Activated gamma-delta T cell treated with anti-CD3 and anti-CD28 coated beads, Interleukin-2, amount 50 U/mL, for 16 hours (primary cell): ENCODE results near the gene ARID1B.

Source experiments
- DNase-seq: peaks from one replicate; pipeline ENCODE4 v3.0.0-alpha.2; 2020; ENCODE audit warnings: low read depth

The ARID1B gene

DNA sequence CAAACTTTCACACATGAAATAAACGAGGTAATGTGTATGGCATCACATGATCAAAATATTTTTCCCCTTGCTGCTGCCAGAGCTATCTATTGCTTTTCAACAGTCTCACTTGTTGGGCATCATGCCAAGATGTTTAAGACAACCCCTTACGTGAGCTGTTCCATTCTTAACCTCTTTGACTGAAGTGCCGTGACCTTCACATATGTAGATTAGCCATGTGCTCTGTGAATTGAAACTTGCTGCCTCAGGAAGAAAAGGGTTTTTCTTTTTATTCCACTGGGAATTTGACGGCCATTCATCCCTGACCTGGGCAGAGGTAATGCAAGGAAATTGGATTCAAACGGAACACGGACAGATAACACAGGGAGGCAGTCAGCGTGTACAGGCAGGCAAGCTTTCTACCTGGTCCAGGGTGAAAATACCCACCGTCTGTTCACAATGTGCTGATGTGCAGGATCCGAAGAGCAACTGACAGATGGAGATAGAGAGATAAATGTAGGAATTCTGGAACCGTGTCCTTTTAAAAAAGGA is 14.2 kb downstream of the ARID1B start:
- no peak for DNase-seq

DNA sequence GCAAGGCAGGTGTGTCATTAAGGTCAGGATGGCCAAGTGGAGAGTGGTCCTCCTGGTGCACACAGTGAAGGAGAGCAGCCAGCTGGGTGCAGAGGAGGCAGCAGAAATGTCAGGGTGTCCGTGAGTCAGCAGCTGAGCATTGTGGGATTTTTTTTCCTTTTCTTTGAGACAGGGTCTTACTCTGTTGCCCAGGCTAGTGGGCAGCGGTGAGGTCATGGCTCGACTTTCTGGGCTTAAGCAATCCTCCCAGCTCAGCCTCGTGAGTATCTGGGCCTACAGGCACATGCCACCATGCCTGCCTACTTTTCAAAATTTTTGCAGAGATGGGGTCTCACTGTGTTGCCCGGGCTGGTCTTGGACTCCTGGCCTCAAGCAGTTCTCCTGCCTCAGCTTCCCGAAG is 16.0 kb downstream of the ARID1B start:
- DNase-seq = no peak

DNA sequence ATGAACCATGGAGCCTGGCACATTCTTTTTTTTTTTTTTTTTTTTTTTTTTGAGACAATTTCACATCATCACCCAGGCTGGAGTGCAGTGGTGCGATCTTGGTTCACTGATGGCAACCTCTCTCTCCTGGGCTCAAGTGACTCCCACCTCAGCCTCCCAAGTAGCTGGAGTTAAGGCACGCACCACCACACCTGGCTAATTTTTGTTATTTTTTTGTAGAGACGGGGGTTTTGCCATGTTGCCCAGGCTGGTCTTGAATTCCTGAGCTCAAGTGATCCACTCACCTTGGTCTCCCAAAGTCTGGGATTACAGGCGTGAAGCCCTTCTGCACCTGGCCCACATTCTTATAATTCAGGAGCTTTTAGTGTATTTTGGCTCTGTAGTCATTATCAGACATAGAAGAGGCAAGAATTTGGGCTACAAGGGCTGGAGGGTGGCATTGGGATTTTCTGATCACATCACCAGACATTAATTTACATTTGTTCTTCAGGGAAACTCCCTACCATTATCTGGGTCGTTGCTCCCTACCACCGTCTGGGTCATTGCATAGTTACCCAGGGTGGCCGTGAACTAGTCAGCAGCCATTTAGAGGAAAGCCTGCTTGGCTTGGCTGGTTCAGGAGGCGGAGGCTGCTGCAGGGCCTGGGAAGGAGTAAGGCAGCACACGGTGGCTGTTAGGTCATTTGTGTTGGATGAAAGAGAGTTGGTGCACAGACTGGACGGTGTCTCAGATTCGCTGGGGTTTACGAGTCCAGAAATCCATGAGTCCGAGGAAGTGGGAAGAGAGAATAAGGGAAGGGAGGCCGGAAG is 17.6 kb downstream of the ARID1B start:
- DNase-seq = no peak

DNA sequence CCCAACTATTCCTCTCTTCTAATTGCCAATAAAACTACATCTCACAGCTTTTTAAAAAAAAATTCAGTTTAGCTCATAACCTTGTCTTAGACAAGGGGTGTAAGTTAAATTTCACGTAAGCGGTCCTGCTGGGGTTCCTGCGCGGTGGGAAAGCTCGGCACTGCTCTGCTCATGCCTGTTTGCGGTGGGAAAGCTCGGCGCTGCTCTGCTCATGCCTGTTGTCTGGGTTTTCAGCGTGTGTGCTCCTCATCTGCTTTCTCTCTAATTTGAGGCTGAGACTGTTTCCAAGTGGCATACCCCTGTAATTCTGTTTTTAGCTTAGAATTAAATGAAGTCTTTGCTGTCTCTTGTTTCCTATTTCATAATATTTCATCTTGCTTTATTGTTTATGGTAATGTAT is 18.6 kb downstream of the ARID1B start:
- no peak for DNase-seq

DNA sequence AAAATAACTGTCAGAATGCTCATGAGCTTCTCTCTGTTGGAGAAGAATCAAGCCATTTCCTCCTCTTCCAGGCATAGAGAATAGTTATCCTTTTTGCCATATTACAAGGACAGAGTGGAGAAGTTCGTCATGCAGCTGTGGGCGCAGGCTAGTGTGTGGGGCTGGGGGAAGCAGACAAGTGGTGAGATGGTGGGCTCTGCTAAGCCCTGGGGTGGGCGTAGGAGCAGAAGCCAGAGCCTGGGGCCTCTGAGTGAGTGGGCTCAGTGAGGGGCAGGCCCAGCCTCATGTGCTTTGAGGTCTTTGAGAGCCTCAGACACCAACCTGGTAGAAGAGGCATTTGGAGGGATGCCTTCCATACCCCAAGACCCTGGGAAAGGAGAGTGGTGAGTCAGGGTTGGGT is 19.4 kb downstream of the ARID1B start:
- no peak for DNase-seq

DNA sequence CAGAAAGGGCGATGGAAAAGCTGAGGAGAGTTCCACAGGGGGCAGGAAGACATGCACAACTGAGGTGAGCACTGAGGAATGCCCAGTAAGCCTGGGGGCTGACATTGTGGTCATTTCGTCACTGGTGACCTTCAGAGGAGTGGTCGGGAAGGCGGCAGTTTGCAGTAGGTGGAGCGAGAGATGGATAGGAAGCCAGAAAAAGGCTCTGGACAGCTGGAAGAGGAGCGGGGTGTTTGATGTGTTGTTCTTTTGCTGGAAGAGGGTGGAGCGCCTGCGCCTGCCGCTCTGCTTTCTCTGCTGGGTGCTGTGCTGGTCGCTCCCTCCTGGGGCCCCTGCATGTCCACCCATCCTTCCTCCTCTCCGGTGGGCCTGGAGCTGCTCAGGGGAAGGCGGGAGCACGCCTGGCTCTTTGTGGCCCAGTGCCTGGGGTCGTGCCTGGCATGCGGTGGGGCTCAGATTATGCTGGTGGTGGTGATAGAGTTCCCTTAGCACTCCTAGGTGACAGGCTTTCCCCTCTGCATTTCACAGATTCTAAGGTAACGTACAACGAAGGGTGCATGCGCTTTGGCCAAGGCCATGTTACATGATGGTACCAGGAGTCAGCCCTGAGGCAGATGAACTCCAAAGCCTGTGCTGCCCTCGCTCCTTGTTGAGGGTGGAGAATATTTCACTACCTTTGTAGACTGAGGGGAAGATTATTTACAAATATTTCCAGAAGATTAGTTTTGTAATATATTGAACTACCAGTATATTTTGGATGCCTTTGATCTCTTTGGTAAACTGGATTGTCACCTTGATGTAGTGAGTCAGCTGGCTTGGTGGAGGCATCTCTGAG is 20.9 kb downstream of the ARID1B start:
- DNase-seq = no peak

DNA sequence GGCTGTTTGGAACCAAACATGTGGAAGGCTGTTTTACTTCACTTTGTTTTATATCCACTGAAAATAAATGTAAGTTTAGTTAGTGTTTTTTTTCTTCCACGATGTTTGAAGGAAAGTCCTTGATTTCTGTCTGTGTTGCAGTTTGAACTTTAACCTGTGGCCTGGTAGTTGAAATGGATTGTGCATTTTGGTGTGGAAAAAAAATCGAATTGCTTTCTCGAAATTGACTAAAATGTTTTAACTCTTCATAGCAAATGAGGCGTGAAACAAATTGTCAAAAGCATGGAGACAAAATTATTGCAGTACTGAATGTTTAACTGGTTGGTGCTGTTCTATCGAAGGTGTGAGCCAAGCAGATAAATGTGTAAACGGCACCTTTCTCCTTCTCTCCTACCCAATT is 24.5 kb downstream of the ARID1B start:
- no peak for DNase-seq

DNA sequence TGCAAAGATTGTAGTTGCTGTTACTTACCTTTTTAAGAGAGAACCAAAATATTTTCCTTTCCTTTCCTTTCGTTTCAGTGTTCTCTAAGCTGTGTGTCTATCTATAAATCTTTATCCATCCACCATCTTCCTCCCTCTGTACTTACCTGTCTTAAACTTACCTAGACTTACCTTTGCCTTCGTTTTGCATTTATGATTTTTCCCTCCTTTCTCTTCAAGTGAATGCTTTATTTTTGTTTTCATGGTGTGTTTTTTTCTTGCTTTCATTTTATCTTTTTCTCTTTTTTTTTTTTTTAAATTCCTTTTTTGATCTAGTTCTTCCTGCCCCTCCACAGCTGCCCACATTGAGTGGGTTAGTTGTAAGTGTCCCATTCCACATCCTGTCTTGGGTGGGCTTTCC is 26.2 kb downstream of the ARID1B start:
- no peak for DNase-seq

DNA sequence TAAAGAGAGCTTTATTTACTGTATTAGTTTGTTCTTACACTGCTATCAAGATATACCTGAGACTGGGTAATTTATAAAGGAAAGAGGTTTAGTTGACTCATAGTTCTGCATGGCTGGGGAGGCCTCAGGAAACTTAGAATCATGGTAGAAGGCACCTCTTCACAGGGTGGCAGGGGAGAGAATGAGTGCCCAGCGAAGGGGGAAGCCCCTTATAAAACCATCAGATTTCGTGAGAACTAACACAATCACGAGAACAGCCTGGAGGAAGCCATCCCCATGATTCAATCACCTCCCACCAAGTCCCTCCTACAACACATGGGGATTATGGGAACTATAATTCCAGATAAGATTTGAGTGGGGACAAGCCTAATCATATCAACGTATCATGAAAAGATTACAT is 27.2 kb downstream of the ARID1B start:
- no peak for DNase-seq

DNA sequence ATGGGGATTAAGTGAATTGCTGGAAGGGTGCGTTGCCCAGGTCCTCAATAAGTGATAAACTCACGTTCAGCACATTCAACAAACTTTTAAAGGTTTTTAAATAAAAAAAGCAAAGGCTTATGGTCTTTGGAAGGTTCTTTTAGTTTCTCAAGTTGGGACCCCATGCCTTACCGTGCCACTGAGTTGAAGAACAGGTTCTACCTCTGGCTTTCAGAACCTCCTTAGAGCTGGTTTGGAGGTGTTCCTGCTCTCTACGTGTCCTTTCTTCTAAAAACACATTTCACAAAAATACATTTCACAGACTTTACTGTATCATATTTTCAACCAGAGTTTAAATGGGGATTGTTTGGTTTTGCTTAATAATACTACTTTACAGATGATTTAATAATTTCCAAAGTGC is 29.0 kb downstream of the ARID1B start:
- DNase-seq = no peak

DNA sequence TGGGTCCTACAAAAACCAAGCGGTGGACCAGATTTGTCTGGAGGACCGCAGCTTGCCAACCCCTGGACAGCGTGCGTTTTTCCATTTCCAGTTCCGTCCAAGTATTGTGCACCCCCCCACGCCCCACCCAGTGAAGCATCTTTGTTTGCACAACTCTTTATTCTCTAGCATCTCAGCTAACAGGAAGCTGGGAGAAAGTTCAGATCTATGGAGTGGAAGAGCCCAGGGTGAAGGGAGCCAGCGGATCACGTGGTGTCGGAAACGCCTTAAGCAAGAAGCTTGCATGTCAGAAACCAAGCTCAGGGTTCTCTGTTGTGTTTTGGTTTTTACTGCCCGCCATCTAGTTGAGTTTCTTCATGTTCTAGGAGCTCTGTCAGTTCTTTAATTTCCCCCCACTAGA is 29.9 kb downstream of the ARID1B start:
- no peak for DNase-seq

DNA sequence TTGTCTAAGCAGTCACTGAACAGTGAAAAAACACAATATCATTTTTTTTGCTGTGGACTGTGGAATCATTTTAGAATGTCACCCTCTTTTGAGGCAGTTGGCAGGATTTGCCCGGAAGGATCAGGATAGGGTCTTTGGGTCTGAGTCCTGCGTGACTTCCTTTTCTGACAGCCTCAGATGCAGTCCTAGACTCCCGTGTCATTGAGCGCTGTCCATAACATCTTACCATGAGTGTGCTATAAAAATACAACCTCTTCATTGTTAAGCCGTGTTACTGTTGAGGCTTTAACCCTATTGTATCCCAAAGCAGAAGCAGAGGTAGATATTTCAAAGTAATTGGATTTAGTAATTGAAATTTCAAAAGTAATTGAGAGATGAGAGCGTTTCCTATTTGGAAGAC is 30.6 kb downstream of the ARID1B start:
- DNase-seq = no peak

DNA sequence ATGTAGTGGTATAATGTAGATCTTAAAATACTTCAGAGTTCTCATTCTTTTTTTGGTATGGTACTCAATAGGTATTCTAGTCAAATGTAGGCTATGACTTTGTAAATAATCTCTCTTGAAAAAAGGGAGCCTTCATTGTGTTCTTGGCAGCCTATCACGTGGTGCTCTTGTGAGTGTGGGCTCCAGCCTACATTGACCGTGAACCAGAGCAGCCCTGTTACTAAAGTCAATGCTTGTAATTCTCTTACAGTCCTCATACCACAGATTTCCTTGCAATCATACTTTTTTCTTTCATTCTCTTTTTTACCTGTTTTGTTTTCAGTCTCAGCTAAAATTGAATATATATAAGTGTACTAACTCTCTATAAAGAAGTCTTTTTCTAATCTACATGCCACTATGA is 31.1 kb downstream of the ARID1B start:
- no peak for DNase-seq

DNA sequence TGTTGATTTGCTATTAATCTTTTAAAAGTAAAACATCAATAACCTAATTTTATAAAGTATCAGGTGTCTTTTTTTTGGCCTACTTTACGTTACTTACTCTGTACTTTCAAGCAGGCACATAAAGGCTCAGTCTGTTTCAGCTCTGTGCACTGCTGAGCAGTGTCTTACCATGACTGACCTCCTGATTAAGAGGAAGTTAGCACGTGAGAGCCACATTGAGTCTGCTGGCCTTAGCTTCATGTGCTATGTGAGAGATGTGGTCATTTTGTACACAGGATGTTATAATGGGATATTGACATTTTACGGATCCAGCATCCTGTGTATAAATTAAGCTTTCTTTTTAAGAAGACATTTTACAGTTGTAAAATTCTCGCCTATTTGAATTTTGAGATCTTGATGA is 31.9 kb downstream of the ARID1B start:
- no peak for DNase-seq

DNA sequence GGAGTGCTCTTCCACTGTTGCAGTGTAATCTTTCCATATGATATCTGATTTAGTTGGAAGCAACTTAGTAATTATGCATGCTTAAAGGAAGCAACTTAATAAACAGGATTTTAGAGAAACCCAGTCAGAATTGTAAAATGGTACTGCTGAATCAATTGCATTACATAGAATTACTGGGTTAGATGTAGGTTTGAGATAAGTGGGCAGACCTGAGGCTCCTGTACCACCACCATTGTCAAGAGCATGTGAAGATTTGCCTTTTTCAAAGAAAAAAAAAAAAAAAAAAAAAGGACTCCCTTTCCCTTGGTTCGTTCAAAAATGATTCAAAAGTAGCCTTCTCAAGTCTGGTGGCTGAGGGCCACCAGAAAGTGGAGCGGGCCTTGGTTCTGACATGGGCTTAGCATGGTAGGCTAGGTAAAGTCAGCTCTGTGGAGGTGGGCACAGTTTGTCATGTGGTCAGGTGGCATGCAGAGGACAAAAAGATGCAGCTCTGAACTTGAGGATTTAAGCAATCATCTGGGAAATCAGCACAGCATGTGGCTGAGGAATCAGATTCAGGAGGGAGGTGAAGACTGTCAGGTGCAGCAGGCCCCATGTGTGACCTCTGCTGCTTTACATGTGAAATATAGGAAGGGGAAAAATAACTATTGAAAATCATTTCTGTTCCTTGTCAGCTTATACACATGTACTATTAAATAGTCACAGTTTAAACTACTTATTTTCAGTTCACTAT is 32.4 kb downstream of the ARID1B start:
- no peak for DNase-seq

DNA sequence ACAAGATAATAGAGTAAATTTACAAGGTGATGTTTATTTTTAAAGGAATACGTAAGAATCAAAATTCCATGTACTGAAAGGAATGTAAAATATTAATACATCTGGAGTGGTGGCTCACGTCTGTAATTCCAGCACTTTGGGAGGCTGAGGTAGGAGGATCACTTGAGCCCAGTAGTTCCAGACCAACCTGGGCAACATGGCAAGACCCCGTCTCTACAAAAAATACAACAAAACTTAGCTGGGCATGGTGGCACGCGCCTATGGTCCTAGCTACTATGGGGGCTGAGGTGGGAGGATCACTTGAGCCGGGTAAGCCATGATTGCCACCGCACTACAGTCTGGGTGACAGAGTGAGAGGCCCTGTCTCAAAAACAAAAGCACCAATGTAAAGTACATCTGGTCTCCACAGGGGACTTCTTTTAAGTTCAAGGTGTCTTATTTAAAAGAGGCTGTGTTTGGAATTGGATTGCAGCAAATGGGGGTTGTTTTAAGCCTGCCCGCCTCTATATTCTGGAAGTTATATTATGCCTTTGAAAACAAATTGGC is 36.9 kb downstream of the ARID1B start:
- no peak for DNase-seq

DNA sequence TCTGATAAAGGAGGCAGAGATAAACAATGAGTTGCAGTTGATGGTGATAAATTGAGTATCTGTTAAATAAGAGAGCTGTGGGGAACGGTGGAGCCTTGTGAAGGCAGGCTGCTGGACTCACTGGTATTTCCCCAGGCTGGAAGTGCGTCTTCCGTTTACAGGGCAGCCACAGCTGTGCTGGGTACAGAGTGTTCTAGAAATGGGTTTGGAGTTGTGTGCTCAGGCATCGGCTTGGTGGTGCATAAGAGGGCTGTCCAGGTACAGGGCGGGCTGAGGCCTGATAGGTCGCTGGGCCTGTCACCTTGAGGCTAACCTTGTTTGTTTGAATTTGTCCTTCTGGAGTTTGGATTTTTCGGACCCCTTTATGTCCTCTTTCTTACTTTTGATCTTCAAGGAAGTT is 39.3 kb downstream of the ARID1B start:
- DNase-seq = no peak

DNA sequence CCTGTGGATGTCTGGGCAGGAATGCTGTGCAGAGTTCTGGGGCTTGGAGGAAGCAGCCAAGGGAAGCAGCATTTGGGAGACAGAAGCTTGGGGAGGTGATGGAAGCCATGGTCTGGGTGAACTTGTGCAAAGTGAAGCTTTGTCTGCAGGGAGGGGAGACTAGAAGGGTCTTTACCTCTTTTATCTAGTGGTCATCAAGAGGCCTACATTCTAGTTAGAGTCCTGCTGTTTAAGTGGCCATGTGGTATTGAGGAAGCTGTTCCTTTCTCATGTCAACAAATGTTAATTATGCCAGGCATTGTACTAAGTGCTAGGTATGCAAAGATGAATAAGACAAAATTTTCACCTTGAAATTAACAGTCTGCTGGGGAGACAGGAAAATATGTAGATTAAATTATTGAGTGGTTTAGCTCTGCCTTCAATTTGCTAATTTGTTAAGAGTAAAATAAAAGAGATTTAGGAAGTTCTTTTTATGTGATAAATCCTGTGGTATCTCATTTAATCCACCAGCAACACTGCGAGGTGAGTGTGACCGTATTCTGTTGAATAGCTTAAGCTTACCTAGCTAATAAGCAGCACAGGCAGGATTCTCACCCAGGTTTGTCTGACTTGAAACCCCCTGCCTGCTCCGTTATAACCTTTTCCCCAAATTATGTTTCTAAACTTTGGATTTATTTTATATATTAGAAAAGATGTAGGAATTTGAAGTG is 43.1 kb downstream of the ARID1B start:
- DNase-seq = no peak

DNA sequence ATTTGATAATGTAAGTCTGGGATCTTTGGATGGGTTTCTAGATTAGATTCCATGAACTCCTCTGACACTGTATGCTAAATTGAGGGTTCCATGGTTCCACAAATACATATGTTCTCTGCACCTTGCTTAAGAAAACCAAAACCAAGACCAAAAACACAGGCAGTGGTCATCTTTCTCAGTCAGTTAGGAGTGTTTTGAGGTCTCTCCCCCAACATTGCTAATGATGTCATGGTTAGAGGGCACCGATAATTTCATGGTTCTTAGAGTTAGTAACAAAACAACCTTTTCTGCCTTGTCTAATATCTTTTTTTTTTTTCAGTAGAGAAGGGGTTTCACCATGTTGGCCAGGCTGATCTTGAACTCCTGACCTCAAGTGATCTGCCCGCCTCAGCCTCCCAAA is 44.5 kb downstream of the ARID1B start:
- no peak for DNase-seq

DNA sequence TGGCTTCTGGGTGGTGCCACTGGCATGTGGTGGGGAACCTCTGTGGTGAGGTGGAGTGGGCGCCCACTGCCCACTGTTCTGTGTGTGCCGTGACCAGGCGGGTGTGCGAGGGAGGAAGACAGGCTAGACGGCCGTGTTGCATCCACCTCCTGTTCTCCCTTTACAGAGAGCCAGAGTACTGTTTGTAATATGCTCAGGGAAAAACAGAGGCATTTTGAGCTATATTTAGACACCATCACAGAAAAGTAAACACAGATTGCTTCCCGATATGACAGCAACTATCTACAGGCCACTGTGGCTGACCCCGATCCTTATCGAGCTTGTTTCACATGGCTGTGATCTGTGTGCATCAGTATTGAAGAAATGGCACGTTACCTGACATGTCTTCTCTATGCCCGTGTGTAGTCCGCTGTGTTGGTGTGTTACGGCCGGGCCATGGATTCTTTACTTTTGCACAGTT is 45.6 kb downstream of the ARID1B start:
- no peak for DNase-seq

DNA sequence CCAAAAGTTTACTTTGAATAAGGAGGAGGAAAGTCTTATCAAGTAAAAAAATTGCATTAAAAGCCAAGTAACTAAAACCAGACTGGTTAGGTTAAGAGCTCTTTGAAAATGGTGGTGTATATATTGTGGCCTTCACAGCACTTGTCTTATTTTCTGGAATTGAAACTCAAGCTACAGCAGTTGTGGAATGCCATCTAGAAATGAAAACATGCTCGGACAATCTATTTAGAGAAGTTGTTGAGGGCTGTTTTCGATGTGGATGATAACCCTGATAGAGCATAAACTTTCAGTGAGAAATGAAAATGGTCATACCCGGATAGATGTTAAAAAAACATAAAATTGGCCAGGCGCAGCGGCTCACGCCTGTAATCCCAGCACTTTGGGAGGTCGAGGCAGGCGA is 47.0 kb downstream of the ARID1B start:
- no peak for DNase-seq

DNA sequence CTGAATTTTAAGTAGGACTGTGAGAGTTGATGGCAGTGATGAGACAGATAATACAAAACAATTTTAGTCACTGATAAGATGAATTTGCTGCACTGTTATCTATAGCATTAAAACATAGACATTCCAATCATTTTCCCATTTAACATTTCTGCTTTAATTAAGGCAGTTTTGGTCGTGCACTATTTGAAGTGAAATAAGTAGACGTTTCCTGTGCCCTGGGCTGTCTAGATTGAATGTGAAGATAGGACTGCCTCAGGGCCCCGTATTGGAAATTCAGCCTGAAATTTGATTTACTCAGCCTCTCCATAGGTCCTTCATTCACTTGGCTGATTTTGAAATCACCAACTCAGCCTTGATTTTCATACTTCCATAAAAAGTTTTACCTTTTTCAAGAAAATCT is 48.3 kb downstream of the ARID1B start:
- no peak for DNase-seq
